ENCODE measurements around the gene FAIM.
"Not testable (repeated sequence)": the region's sequence is repeated elsewhere in the genome, so short reads cannot be mapped to it uniquely, and the experiment has no call there.

FAIM gene

GRCh38 chr3:138608322-138609135 is at the start of gene FAIM:
Gene FAIM (plus strand): TSS chr3:138608771. CDS start chr3:138619727, 10,956 bp downstream.
- DNase-seq (ENCODE audit: low spot score) = peak; percentile 67

- no peak for DNase-seq (ENCODE audit: low spot score)
Measured at GRCh38 chr3:138559134-138559533, 49.4 kb upstream of the FAIM start.

GRCh38 chr3:138560501-138560900 is 48.1 kb upstream of the FAIM start:
- DNase-seq (ENCODE audit: low spot score) = no peak

- DNase-seq (ENCODE audit: low spot score) = not testable (repeated sequence)
Measured at GRCh38 chr3:138562902-138563301, 45.7 kb upstream of the FAIM start.

- not testable (repeated sequence) for DNase-seq (ENCODE audit: low spot score)
Measured at GRCh38 chr3:138566293-138566692, 42.3 kb upstream of the FAIM start.

GRCh38 chr3:138567403-138567802 is 41.2 kb upstream of the FAIM start:
- no peak for DNase-seq (ENCODE audit: low spot score)

GRCh38 chr3:138569090-138569489 is 39.5 kb upstream of the FAIM start:
- DNase-seq (ENCODE audit: low spot score) = no peak

GRCh38 chr3:138569624-138570023 is 38.9 kb upstream of the FAIM start:
- DNase-seq (ENCODE audit: low spot score) = not testable (repeated sequence)

GRCh38 chr3:138573138-138573537 is 35.4 kb upstream of the FAIM start:
- DNase-seq (ENCODE audit: low spot score) = no peak

- DNase-seq (ENCODE audit: low spot score) = no peak
Measured at GRCh38 chr3:138578141-138578540, 30.4 kb upstream of the FAIM start.

GRCh38 chr3:138578961-138579574 is 29.5 kb upstream of the FAIM start:
- DNase-seq (ENCODE audit: low spot score) = no peak

- no peak for DNase-seq (ENCODE audit: low spot score)
Measured at GRCh38 chr3:138587374-138587773, 21.2 kb upstream of the FAIM start.

- DNase-seq (ENCODE audit: low spot score) = no peak
Measured at GRCh38 chr3:138588445-138588844, 20.1 kb upstream of the FAIM start.

- no peak for DNase-seq (ENCODE audit: low spot score)
Measured at GRCh38 chr3:138591392-138591791, 17.2 kb upstream of the FAIM start.

- no peak for DNase-seq (ENCODE audit: low spot score)
Measured at GRCh38 chr3:138593488-138594149, 15.0 kb upstream of the FAIM start.

- DNase-seq (ENCODE audit: low spot score) = peak; percentile 97
Measured at GRCh38 chr3:138594150-138594934, 14.2 kb upstream of the FAIM start, which contains the start of gene CEP70. Gene CEP70 (minus strand): TSS chr3:138594260. CDS start chr3:138572927, 21,333 bp downstream.

- no peak for DNase-seq (ENCODE audit: low spot score)
Measured at GRCh38 chr3:138594935-138595610, 13.5 kb upstream of the FAIM start.

- not testable (repeated sequence) for DNase-seq (ENCODE audit: low spot score)
Measured at GRCh38 chr3:138597186-138597976, 11.2 kb upstream of the FAIM start.

GRCh38 chr3:138598534-138598933 is 10.0 kb upstream of the FAIM start:
- DNase-seq (ENCODE audit: low spot score) = no peak

GRCh38 chr3:138600100-138600745 is 8.3 kb upstream of the FAIM start:
- DNase-seq (ENCODE audit: low spot score) = no peak

All from cerebellar cortex (tissue), 1 donor.